Astrocyte of the spinal cord (primary cell): ENCODE data around the gene VCAN.
A peak's percentile ranks its signal among the peaks of the same experiment; 100 is the strongest.

Experiments
- DNase-seq: peaks from one replicate; pipeline ENCODE4 v3.0.0; 2011; ENCODE audit warnings: low read depth, low spot score
- H3K4me3 ChIP-seq: 2 replicates; pipeline ENCODE4 v1.5.1; 2011; ENCODE audit warnings: low read depth, mild to moderate bottlenecking, low read length, moderate library complexity
- CTCF ChIP-seq: IDR thresholded peaks from 2 replicates; pipeline ENCODE4 v1.5.1; 2012; ENCODE audit warnings: low read depth, mild to moderate bottlenecking, low read length, inconsistent platforms
- in situ Hi-C: cut with HindIII; loops from 2 replicates; pipeline ENCODE4 v1.10.0; 2017; ENCODE audit warnings: low sequenced_read_pairs

The VCAN gene

GRCh38 chr5:83564069-83564749, 92.7 kb downstream of the VCAN start:
- no peak overlapping the region for H3K4me3 ChIP-seq
- in situ Hi-C loops = no loop called here
- TF ChIP-seq CTCF = peak; percentile 35
- peak; percentile 65 for DNase-seq

- TF ChIP-seq CTCF = no peak
- DNase-seq = no peak
- no peak overlapping the region for H3K4me3 ChIP-seq
- in situ Hi-C loops = no loop called here
Measured at GRCh38 chr5:83567741-83568140, 96.2 kb downstream of the VCAN start.

GRCh38 chr5:83568186-83568585, 96.6 kb downstream of the VCAN start:
- peak; percentile 95 for DNase-seq
- in situ Hi-C loops = no loop called here
- H3K4me3 ChIP-seq = no peak overlapping the region
- TF ChIP-seq CTCF = no peak

- no peak for TF ChIP-seq CTCF
- DNase-seq = no peak
- H3K4me3 ChIP-seq = no peak overlapping the region
- in situ Hi-C loops = no loop called here
Measured at GRCh38 chr5:83570916-83571315, 99.4 kb downstream of the VCAN start.

- DNase-seq = no peak
- no peak for TF ChIP-seq CTCF
- H3K4me3 ChIP-seq = no peak overlapping the region
- in situ Hi-C loops = no loop called here
Measured at GRCh38 chr5:83572271-83572670, 100.7 kb downstream of the VCAN start.

GRCh38 chr5:83576341-83576740, 104.8 kb downstream of the VCAN start:
- DNase-seq = no peak
- in situ Hi-C loops = no loop called here
- no peak overlapping the region for H3K4me3 ChIP-seq
- TF ChIP-seq CTCF = no peak
